ENCODE measurements around the gene SCLY. TPM values are rescaled to one million over a fixed set of nuclear protein-coding genes. Genes with fewer than 3 reads are reported as not detected.
A peak's percentile ranks its signal among the peaks of the same experiment; 100 is the strongest.

Gene SCLY
- total and polyA plus RNA-seq, 2 experiments from 2014 or later = 16.6 to 25.2 TPM

GRCh38 chr2:238142382-238143205 is 81.8 kb downstream of the SCLY start:
- no peaks in the 10 kb centered on the region for H3K27me3 ChIP-seq
- H3K27ac ChIP-seq = no peak overlapping the region
- H3K4me1 ChIP-seq (ENCODE audit: low read depth) = peaks cover 20% of the 10 kb centered on the region
- DNase-seq (ENCODE audit: low read depth in 1 of 2, low spot score in 1 of 2) = no peak
- no peak overlapping the region for H3K4me3 ChIP-seq
- no peak for TF ChIP-seq CTCF (IDR thresholded peaks at IDR 0.05; ENCODE audit: low read depth, low read length)
- H3K36me3 ChIP-seq = no peaks in the 10 kb centered on the region
- no peaks in the 10 kb centered on the region for H3K9me3 ChIP-seq (ENCODE audit: low read depth)

- peak in 1 of 2 donors; percentile 35 for DNase-seq (ENCODE audit: low read depth in 1 of 2, low spot score in 1 of 2)
- Histone ChIP-seq H3K4me1 (ENCODE audit: low read depth) (peaks cover 12% of the 10 kb centered on the region), H3K4me3 (no peak overlapping the region), H3K27ac (no peak overlapping the region), H3K27me3 (no peaks in the 10 kb centered on the region), H3K9me3 (ENCODE audit: low read depth) (no peaks in the 10 kb centered on the region), H3K36me3 (no peaks in the 10 kb centered on the region)
- no peak for TF ChIP-seq CTCF (IDR thresholded peaks at IDR 0.05; ENCODE audit: low read depth, low read length)
Observed at GRCh38 chr2:238143239-238143951, 82.6 kb downstream of the SCLY start.

GRCh38 chr2:238144262-238144661 is 83.5 kb downstream of the SCLY start:
- Histone ChIP-seq H3K36me3 (no peaks in the 10 kb centered on the region), H3K4me1 (ENCODE audit: low read depth) (peaks cover 4% of the 10 kb centered on the region), H3K9me3 (ENCODE audit: low read depth) (no peaks in the 10 kb centered on the region), H3K4me3 (no peak overlapping the region), H3K27me3 (no peaks in the 10 kb centered on the region), H3K27ac (no peak overlapping the region)
- DNase-seq (ENCODE audit: low read depth in 1 of 2, low spot score in 1 of 2) = no peak
- no peak for TF ChIP-seq CTCF (IDR thresholded peaks at IDR 0.05; ENCODE audit: low read depth, low read length)

- Histone ChIP-seq H3K27ac (no peak overlapping the region), H3K4me1 (ENCODE audit: low read depth) (no peaks in the 10 kb centered on the region)
Observed at GRCh38 chr2:238145046-238145445, 84.2 kb downstream of the SCLY start.

GRCh38 chr2:238145851-238146250 is 85.0 kb downstream of the SCLY start:
- H3K9me3 ChIP-seq (ENCODE audit: low read depth) = no peaks in the 10 kb centered on the region
- H3K4me1 ChIP-seq (ENCODE audit: low read depth) = no peaks in the 10 kb centered on the region
- H3K27me3 ChIP-seq = no peaks in the 10 kb centered on the region
- no peaks in the 10 kb centered on the region for H3K36me3 ChIP-seq
- DNase-seq (ENCODE audit: low read depth in 1 of 2, low spot score in 1 of 2) = no peak
- H3K4me3 ChIP-seq = no peak overlapping the region
- H3K27ac ChIP-seq = no peak overlapping the region
- TF ChIP-seq CTCF (IDR thresholded peaks at IDR 0.05; ENCODE audit: low read depth, low read length) = no peak

More at GRCh38 chr2:238145046-238145445, 84.2 kb downstream of the SCLY start:
- TF ChIP-seq CTCF (IDR thresholded peaks at IDR 0.05; ENCODE audit: low read depth, low read length) = no peak
- no peaks in the 10 kb centered on the region for H3K36me3 ChIP-seq
- no peaks in the 10 kb centered on the region for H3K27me3 ChIP-seq
- H3K4me3 ChIP-seq = no peak overlapping the region
- no peak for DNase-seq (ENCODE audit: low read depth in 1 of 2, low spot score in 1 of 2)
- no peaks in the 10 kb centered on the region for H3K9me3 ChIP-seq (ENCODE audit: low read depth)
